Stimulated activated CD8-positive, alpha-beta memory T cell treated with anti-CD3 and anti-CD28 coated beads, Interleukin-15, amount 100 ng/mL, for 1 hour (primary cell): ENCODE data around the gene DAB1.

Experiments
- DNase-seq: peaks from one replicate; pipeline ENCODE4 v3.0.0-alpha.2; 2020; ENCODE audit warnings: low read depth

DAB1 gene

GRCh38 chr1:57067863-57068262 is 356.0 kb downstream of the DAB1 start:
- DNase-seq: no peak

GRCh38 chr1:57066980-57067610 is 356.8 kb downstream of the DAB1 start:
- no peak for DNase-seq

- no peak for DNase-seq
Observed at GRCh38 chr1:57065442-57065841, 358.4 kb downstream of the DAB1 start.

- DNase-seq: no peak
Observed at GRCh38 chr1:57064379-57065140, 359.3 kb downstream of the DAB1 start.

GRCh38 chr1:57063406-57064125 is 360.3 kb downstream of the DAB1 start:
- DNase-seq: no peak

GRCh38 chr1:57061369-57061768 is 362.5 kb downstream of the DAB1 start:
- no peak for DNase-seq

GRCh38 chr1:57060451-57060850 is 363.4 kb downstream of the DAB1 start:
- no peak for DNase-seq

GRCh38 chr1:57058652-57059501 is 365.0 kb downstream of the DAB1 start:
- DNase-seq: no peak

GRCh38 chr1:57048856-57049255 is 375.0 kb downstream of the DAB1 start:
- no peak for DNase-seq

GRCh38 chr1:57046462-57046861 is 377.4 kb downstream of the DAB1 start:
- DNase-seq: no peak

GRCh38 chr1:57041901-57042300 is 382.0 kb downstream of the DAB1 start:
- no peak for DNase-seq

- DNase-seq: no peak
Observed at GRCh38 chr1:57040811-57041210, 383.0 kb downstream of the DAB1 start.

- DNase-seq: no peak
Observed at GRCh38 chr1:57036641-57037579, 386.9 kb downstream of the DAB1 start.

- DNase-seq: no peak
Observed at GRCh38 chr1:57034713-57035112, 389.1 kb downstream of the DAB1 start.

- DNase-seq: no peak
Observed at GRCh38 chr1:57033222-57034001, 390.4 kb downstream of the DAB1 start.

- no peak for DNase-seq
Observed at GRCh38 chr1:57026624-57027354, 397.1 kb downstream of the DAB1 start.

GRCh38 chr1:57024855-57025254 is 399.0 kb downstream of the DAB1 start:
- no peak for DNase-seq

- no peak for DNase-seq
Observed at GRCh38 chr1:57024428-57024827, 399.4 kb downstream of the DAB1 start.

GRCh38 chr1:57020216-57020615 is 403.6 kb downstream of the DAB1 start:
- DNase-seq: no peak
